ENCODE data around the gene FBLN1. TPM values are rescaled to one million over a fixed set of nuclear protein-coding genes. Genes with fewer than 3 reads are reported as not detected.

Gene FBLN1
- total and polyA plus RNA-seq, 2 of the 8 experiments (the other 6 are each of a cell fraction or from before 2014, with no cell fraction given): 159 to 168 TPM

- Histone ChIP-seq H3K18ac (ENCODE audit: extremely low read depth, low read length) (no peak overlapping the region), H2BK5ac (ENCODE audit: low read depth, low read length) (no peak overlapping the region), H2BK120ac (replicated peaks; ENCODE audit: low read depth, low read length) (no peak overlapping the region), H3K4me3 (ENCODE audit: extremely low read depth in 1 of 4, insufficient read depth in 2 of 4, low read depth in 3 of 4, low read length in 4 of 4) (no peak overlapping the region), H3K36me3 (ENCODE audit: control insufficient read depth in 2 of 4, insufficient read depth in 4 of 4, low read length in 3 of 4) (0 out of 8 replicates have a peak, but pooled peaks cover 0 to 3% (median 0%) of the 10 kb centered on the region in 4 experiments), H2BK12ac (ENCODE audit: low read depth, low read length) (no peak overlapping the region), H4K91ac (replicated peaks; ENCODE audit: insufficient read length, low read length) (no peak overlapping the region), H2BK15ac (ENCODE audit: low read length) (no peak overlapping the region), H3K27ac (ENCODE audit: low read depth, low read length) (no peak overlapping the region), H3K56ac (replicated peaks; ENCODE audit: insufficient read length, low read depth, low read length) (no peak overlapping the region), H3K9ac (replicated peaks in 1 of 4; ENCODE audit: extremely low read depth in 1 of 4, low read depth in 3 of 4, low read length in 3 of 4) (no peak overlapping the region), H3K79me1 (ENCODE audit: low read depth, low read length) (no peaks in the 10 kb centered on the region), H2AFZ (ENCODE audit: low read length) (no peak overlapping the region), H3K23ac (ENCODE audit: insufficient read length) (no peak overlapping the region), H4K20me1 (replicated peaks in 1 of 2; ENCODE audit: control insufficient read depth in 1 of 2, insufficient read depth in 2 of 2, low read length in 2 of 2) (peaks cover 0 to 1% of the 10 kb centered on the region in 2 experiments), H3K23me2 (ENCODE audit: low read depth, low read length) (no peaks in the 10 kb centered on the region), H3K27me3 (replicated peaks in 1 of 4; ENCODE audit: control insufficient read depth in 3 of 4, extremely low read depth in 1 of 4, insufficient read depth in 3 of 4, low read length in 3 of 4) (no peaks in the 10 kb centered on the region), H2AK5ac (ENCODE audit: low read depth, low read length) (no peak overlapping the region), H3K4me1 (replicated peaks in 1 of 4; ENCODE audit: control insufficient read depth in 3 of 4, insufficient read depth in 4 of 4, low read length in 3 of 4) (no peaks in the 10 kb centered on the region), H2BK20ac (ENCODE audit: low read length) (no peak overlapping the region), H3K4me2 (ENCODE audit: insufficient read depth in 1 of 2, low read depth in 2 of 2, low read length in 2 of 2) (no peak overlapping the region), H3K14ac (ENCODE audit: insufficient read length) (no peak overlapping the region), H4K8ac (ENCODE audit: extremely low read depth, insufficient read depth, low read length) (no peak overlapping the region), H3K79me2 (ENCODE audit: control insufficient read depth in 1 of 2, insufficient read depth in 2 of 2, low read length in 2 of 2) (no peaks in the 10 kb centered on the region), H4K5ac (ENCODE audit: insufficient read length, low read depth, low read length) (no peak overlapping the region), H3K4ac (replicated peaks; ENCODE audit: insufficient read length, low read depth, low read length) (no peak overlapping the region), H3K9me3 (ENCODE audit: insufficient read depth in 2 of 2, low read depth in 1 of 2, low read length in 1 of 2) (peaks cover 0 to 5% of the 10 kb centered on the region in 2 experiments; a peak in 2 of 4 replicates)
- POLR2A ChIA-PET (ENCODE audit: partially characterized antibody): interaction anchor here (0.6 to 0.7 kb wide), 2 partner anchors 61 to 291 kb away, joined by 3 read pairs; no protein-coding TSS in a partner anchor
- DNase-seq (ENCODE audit: low read depth in 1 of 2, low spot score in 2 of 2): no peak
- 95% methylated on average over 3 of the region's 3 CpGs; no CpG with 5 or more reads in 1 of the 2 experiments for WGBS, 2 experiments (ENCODE audit: extremely low coverage in 1 of 2, insufficient coverage in 1 of 2, insufficient read length in 1 of 2, insufficient replicate concordance in 2 of 2, low coverage in 1 of 2, low lambda C conversion rate in 2 of 2, missing lambda C conversion rate in 1 of 2)
- CTCF ChIA-PET (ENCODE audit: partially characterized antibody): interaction anchor here (1.7 to 3.1 kb wide), 4 partner anchors 11 to 291 kb away, joined by 5 to 17 read pairs (median 7); no protein-coding TSS in a partner anchor
- no peak for FAIRE-seq
- TF ChIP-seq SAP30 (IDR thresholded peaks at IDR 0.05; ENCODE audit: insufficient read depth, insufficient replicate concordance, low read length) (no peak), RBBP5 (IDR thresholded peaks at IDR 0.05; ENCODE audit: borderline replicate concordance, low read depth, low read length) (no peak), MAX (IDR thresholded peaks at IDR 0.05) (no peak), ATF3 (IDR thresholded peaks at IDR 0.05; ENCODE audit: insufficient read depth, low read depth, low read length) (no peak), CTCF (IDR thresholded peaks at IDR 0.05; ENCODE audit: control extremely low read depth in 1 of 3, insufficient read depth in 1 of 3, low read depth in 1 of 3, low read length in 3 of 3) (no peak)
Observed at GRCh38 chr22:45572444-45572843, 69.8 kb downstream of the FBLN1 start.

Measured in H1 (cell line).